T-helper 1 cell treated with Interleukin-12 subunit alpha and Interleukin-12 subunit beta and Interleukin-4 antibody, amounts not matched to agents 30 ng/mL and 1 ng/mL, for 36 hours (primary cell): ENCODE results near the gene CAPN14. TPM values are rescaled to one million over a fixed set of nuclear protein-coding genes. Genes with fewer than 3 reads are reported as not detected.

Experiments
- intact Hi-C: fragments of 100-400 bp; cut with micrococcal nuclease; formaldehyde crosslinking; loops from one replicate; pipeline ENCODE4 v1.15.1; 2024
- total RNA-seq: library from RNA; stranded (reverse); gene quantifications from 2 replicates; pipeline ENCODE4 v1.2.3, GENCODE V29; 2022

Gene CAPN14
- total RNA-seq, 1 donor from 2014 or later: 0.44 TPM

GRCh38 chr2:31230751-31231150, 13.4 kb upstream of the CAPN14 start:
- intact Hi-C loops: loop anchor here (5.0 to 10.0 kb wide), 4 partner anchors 783 to 1083 kb away; partner anchors contain the start of genes LCLAT1, YIPF4 and YPEL5

GRCh38 chr2:31228717-31229116, 11.4 kb upstream of the CAPN14 start:
- intact Hi-C loops: no loop called here

- intact Hi-C loops: no loop called here
Measured at GRCh38 chr2:31227711-31228125, 10.4 kb upstream of the CAPN14 start.

- intact Hi-C loops: no loop called here
Measured at GRCh38 chr2:31227110-31227509, 9.8 kb upstream of the CAPN14 start.

GRCh38 chr2:31226266-31226665, 9.0 kb upstream of the CAPN14 start:
- intact Hi-C loops: no loop called here

- intact Hi-C loops: no loop called here
Measured at GRCh38 chr2:31223749-31224148, 6.4 kb upstream of the CAPN14 start.

- intact Hi-C loops: no loop called here
Measured at GRCh38 chr2:31223026-31223425, 5.7 kb upstream of the CAPN14 start.

- intact Hi-C loops: no loop called here
Measured at GRCh38 chr2:31222071-31222470, 4.8 kb upstream of the CAPN14 start.

GRCh38 chr2:31221544-31221943, 4.2 kb upstream of the CAPN14 start:
- intact Hi-C loops: no loop called here

GRCh38 chr2:31219131-31219969, 2.0 kb upstream of the CAPN14 start:
- intact Hi-C loops: loop anchor here (5.0 kb wide), 1 partner anchor 113 kb away; no protein-coding TSS in a partner anchor

GRCh38 chr2:31216734-31217133, 581 bp downstream of the CAPN14 start:
- intact Hi-C loops: loop anchor here (5.0 kb wide), 1 partner anchor 116 kb away; no protein-coding TSS in a partner anchor

- intact Hi-C loops: no loop called here
Measured at GRCh38 chr2:31214444-31214915, 2.8 kb downstream of the CAPN14 start.

GRCh38 chr2:31213601-31214443, 3.5 kb downstream of the CAPN14 start:
- intact Hi-C loops: no loop called here

- intact Hi-C loops: no loop called here
Measured at GRCh38 chr2:31212659-31213600, 4.4 kb downstream of the CAPN14 start.

GRCh38 chr2:31208240-31208639, 9.1 kb downstream of the CAPN14 start:
- intact Hi-C loops: no loop called here

GRCh38 chr2:31207790-31208189, 9.5 kb downstream of the CAPN14 start:
- intact Hi-C loops: no loop called here

GRCh38 chr2:31205613-31206012, 11.7 kb downstream of the CAPN14 start:
- intact Hi-C loops: no loop called here

- intact Hi-C loops: no loop called here
Measured at GRCh38 chr2:31205186-31205585, 12.1 kb downstream of the CAPN14 start.

GRCh38 chr2:31204783-31205182, 12.5 kb downstream of the CAPN14 start:
- intact Hi-C loops: no loop called here

GRCh38 chr2:31203916-31204315, 13.4 kb downstream of the CAPN14 start:
- intact Hi-C loops: no loop called here

- intact Hi-C loops: no loop called here
Measured at GRCh38 chr2:31202833-31203232, 14.5 kb downstream of the CAPN14 start.
